GM23338 (cell line): ENCODE data around the gene ZBTB18. TPM values are rescaled to one million over a fixed set of nuclear protein-coding genes. Genes with fewer than 3 reads are reported as not detected.

Experiments
- ATAC-seq: fragments of 200-7000 bp; cut with Tn5 transposase; 3 replicates; pipeline ENCODE4 v1.9.1; 2020
- DNase-seq: peaks from one replicate; pipeline ENCODE4 v3.0.0-alpha.2; 2015; ENCODE audit warnings: low spot score
- H2AFZ ChIP-seq: fragments of 200-600 bp; sonication (generic); 2 replicates; pipeline ENCODE4 v1.8.0; 2016; ENCODE audit warnings: antibody characterized with exemption, mild to moderate bottlenecking, moderate library complexity
- H3F3A ChIP-seq: fragments of 200-600 bp; sonication (generic); replicated peaks from 2 replicates; pipeline ENCODE4 v1.8.0; 2017; ENCODE audit warnings: antibody characterized with exemption, mixed run types, low read depth
- H3K27ac ChIP-seq: fragments of 200-600 bp; sonication (generic); 2 replicates; pipeline ENCODE4 v1.6.1; 2016; ENCODE audit warnings: low read depth
- H3K27me3 ChIP-seq: fragments of 200-600 bp; sonication (generic); 2 replicates; pipeline ENCODE4 v1.8.0; 2016; ENCODE audit warnings: mild to moderate bottlenecking, mixed run types, moderate library complexity; ENCODE audit not compliant: insufficient read depth
- H3K36me3 ChIP-seq: fragments of 200-600 bp; sonication (generic); 2 replicates; pipeline ENCODE4 v1.8.0; 2016; ENCODE audit warnings: mild to moderate bottlenecking; ENCODE audit not compliant: insufficient read depth
- H3K4me1 ChIP-seq: fragments of 200-600 bp; sonication (generic); 2 replicates; pipeline ENCODE4 v1.8.0; 2016; ENCODE audit warnings: mild to moderate bottlenecking, moderate library complexity; ENCODE audit not compliant: insufficient read depth
- H3K4me2 ChIP-seq: fragments of 200-600 bp; sonication (generic); 2 replicates; pipeline ENCODE4 v1.7.1; 2017; ENCODE audit warnings: mixed run types
- H3K4me3 ChIP-seq: fragments of 200-600 bp; sonication (generic); 2 replicates; pipeline ENCODE4 v1.6.1; 2016; ENCODE audit warnings: mixed run types
- H3K79me2 ChIP-seq: fragments of 200-600 bp; sonication (generic); replicated peaks from 2 replicates; pipeline ENCODE4 v1.8.0; 2017; ENCODE audit warnings: mild to moderate bottlenecking; ENCODE audit not compliant: insufficient read depth
- H3K9me2 ChIP-seq: fragments of 200-600 bp; sonication (generic); 2 replicates; pipeline ENCODE4 v1.8.0; 2017; ENCODE audit not compliant: insufficient read depth
- H4K20me1 ChIP-seq: fragments of 200-600 bp; sonication (generic); replicated peaks from 2 replicates; pipeline ENCODE4 v1.8.0; 2017; ENCODE audit warnings: mild to moderate bottlenecking; ENCODE audit not compliant: insufficient read depth
- H3K27ac Mint-ChIP-seq: 2 replicates; pipeline ENCODE4 v1.8.0; 2020; ENCODE audit warnings: inconsistent platforms, mild to moderate bottlenecking, moderate library complexity, mixed read lengths
- H3K27me3 Mint-ChIP-seq: 3 replicates; pipeline ENCODE4 v1.8.0; 2022; ENCODE audit warnings: low read depth, mild to moderate bottlenecking, moderate library complexity, mixed read lengths, inconsistent platforms; ENCODE audit not compliant: insufficient read depth, poor library complexity
- H3K36me3 Mint-ChIP-seq: 3 replicates; pipeline ENCODE4 v1.8.0; 2021; ENCODE audit warnings: low read depth, mild to moderate bottlenecking, inconsistent platforms, moderate library complexity, mixed read lengths
- H3K4me1 Mint-ChIP-seq: 3 replicates; pipeline ENCODE4 v1.8.0; 2020; ENCODE audit warnings: mild to moderate bottlenecking, inconsistent platforms, mixed read lengths
- H3K4me3 Mint-ChIP-seq: 3 replicates; pipeline ENCODE4 v1.8.0; 2021; ENCODE audit warnings: moderate library complexity, mild to moderate bottlenecking, inconsistent platforms, mixed read lengths
- H3K9me3 Mint-ChIP-seq: 3 replicates; pipeline ENCODE4 v1.8.0; 2020; ENCODE audit warnings: moderate library complexity, mild to moderate bottlenecking, inconsistent platforms, mixed read lengths
- ETS1 ChIP-seq: IDR thresholded peaks from 2 replicates; pipeline ENCODE4 v1.6.1; 2016; ENCODE audit warnings: antibody characterized with exemption
- EZH2 ChIP-seq: fragments of 200-600 bp; sonication (generic); IDR thresholded peaks from one replicate; pipeline ENCODE4 v1.8.0; 2017; ENCODE audit warnings: antibody characterized with exemption, mild to moderate bottlenecking, low read depth; ENCODE audit not compliant: unreplicated experiment
- JUNB ChIP-seq: IDR thresholded peaks from one replicate; pipeline ENCODE4 v1.6.1; 2016; ENCODE audit warnings: antibody characterized with exemption; ENCODE audit not compliant: unreplicated experiment
- POLR2AphosphoS5 ChIP-seq: IDR thresholded peaks from 2 replicates; pipeline ENCODE4 v1.6.1; 2016; ENCODE audit warnings: antibody characterized with exemption, low read depth
- ZNF462 ChIP-seq: fragments of 250-450 bp; sonication (Bioruptor Pico); IDR thresholded peaks from 2 replicates; pipeline ENCODE4 v1.5.0; 2020; ENCODE audit warnings: mild to moderate bottlenecking, moderate library complexity
- polyA plus RNA-seq: library from polyadenylated mRNA; unstranded; fragments of >200 nt; fragmentation: Nextera tagmentation; extraction: Ambion mirVana; gene quantifications from 2 replicates; pipeline ENCODE4 v1.2.1, GENCODE V29; 2016
- total RNA-seq: library from RNA; depleted of rRNA; stranded (reverse); fragments of >200 nt; shearing (Covaris generic); gene quantifications from 2 replicates; pipeline ENCODE4 v1.2.3, GENCODE V29; 2014

Gene ZBTB18
- total and polyA plus RNA-seq, 2 experiments from 2014 or later = 5.5 to 12.2 TPM

GRCh38 chr1:244097523-244098405, 46.7 kb downstream of the ZBTB18 start:
- Histone ChIP-seq H4K20me1 (no peaks in the 10 kb centered on the region), H3K4me2 (no peak overlapping the region), H3K79me2 (no peaks in the 10 kb centered on the region), H3K4me3 (no peak overlapping the region), H3K27ac (no peak overlapping the region), H3K4me1 (no peaks in the 10 kb centered on the region; the same call in 1 of the 2 replicates), H3K9me2 (no peaks in the 10 kb centered on the region), H3K27me3 (no peaks in the 10 kb centered on the region), H2AFZ (no peak overlapping the region), H3F3A (no peaks in the 10 kb centered on the region), H3K36me3 (no peaks in the 10 kb centered on the region)
- peaks cover 2% of the 10 kb centered on the region for H3K27me3 Mint-ChIP-seq
- no peaks in the 10 kb centered on the region for H3K9me3 Mint-ChIP-seq
- no peak overlapping the region for H3K27ac Mint-ChIP-seq
- peaks cover 12% of the 10 kb centered on the region for H3K4me1 Mint-ChIP-seq
- TF ChIP-seq POLR2AphosphoS5 (no peak), EZH2 (no peak), ETS1 (no peak), JUNB (no peak), ZNF462 (CRISPR knock-in tag) (no peak)
- no peak overlapping the region for H3K4me3 Mint-ChIP-seq
- DNase-seq (no peak), ATAC-seq (no peak)
- H3K36me3 Mint-ChIP-seq = no peaks in the 10 kb centered on the region
